Esophagus squamous epithelium (tissue), 4 donors: Measurements from ENCODE around the gene RALBP1.

Experiments
- POLR2A ChIP-seq, 4 donors: fragments of 450-650 bp; IDR thresholded peaks; one replicate each; pipeline ENCODE4 v1.6.1; 2017; ENCODE audit warnings: antibody characterized with exemption in 4 of 4, mild to moderate bottlenecking in 4 of 4, moderate library complexity in 3 of 4
- TF ChIP-seq, protein P1 (sequence below), 6 experiments: fragments of 450-650 bp in 4 of 6; fragments of 200-600 bp in 2 of 6; sonication (generic) in 2 of 6; IDR thresholded peaks; one replicate each; pipeline ENCODE4 v1.5.1; 2016 to 2019; ENCODE audit warnings: antibody characterized with exemption in 6 of 6, mild to moderate bottlenecking in 4 of 6, moderate library complexity in 4 of 6

DNA sequence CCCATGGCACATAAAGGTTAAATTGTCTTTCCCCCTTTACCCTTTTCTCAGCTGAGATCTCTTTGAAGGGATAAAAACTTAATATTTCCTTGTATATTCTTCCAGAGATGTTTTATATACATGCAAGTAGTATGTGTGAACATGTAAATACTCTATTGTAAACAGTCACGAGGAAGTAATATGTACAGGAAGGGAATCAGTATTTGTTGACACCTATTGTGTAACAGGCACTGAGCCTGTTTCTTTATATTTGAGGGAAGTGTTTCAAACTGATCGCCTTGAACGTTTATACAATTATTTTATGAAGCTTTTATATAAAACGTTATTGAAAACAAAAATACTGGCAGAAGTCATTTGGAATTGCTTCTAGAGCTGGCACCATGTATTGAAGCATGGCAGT is 13.2 kb downstream of the RALBP1 start:
- TF ChIP-seq, protein P1, sequence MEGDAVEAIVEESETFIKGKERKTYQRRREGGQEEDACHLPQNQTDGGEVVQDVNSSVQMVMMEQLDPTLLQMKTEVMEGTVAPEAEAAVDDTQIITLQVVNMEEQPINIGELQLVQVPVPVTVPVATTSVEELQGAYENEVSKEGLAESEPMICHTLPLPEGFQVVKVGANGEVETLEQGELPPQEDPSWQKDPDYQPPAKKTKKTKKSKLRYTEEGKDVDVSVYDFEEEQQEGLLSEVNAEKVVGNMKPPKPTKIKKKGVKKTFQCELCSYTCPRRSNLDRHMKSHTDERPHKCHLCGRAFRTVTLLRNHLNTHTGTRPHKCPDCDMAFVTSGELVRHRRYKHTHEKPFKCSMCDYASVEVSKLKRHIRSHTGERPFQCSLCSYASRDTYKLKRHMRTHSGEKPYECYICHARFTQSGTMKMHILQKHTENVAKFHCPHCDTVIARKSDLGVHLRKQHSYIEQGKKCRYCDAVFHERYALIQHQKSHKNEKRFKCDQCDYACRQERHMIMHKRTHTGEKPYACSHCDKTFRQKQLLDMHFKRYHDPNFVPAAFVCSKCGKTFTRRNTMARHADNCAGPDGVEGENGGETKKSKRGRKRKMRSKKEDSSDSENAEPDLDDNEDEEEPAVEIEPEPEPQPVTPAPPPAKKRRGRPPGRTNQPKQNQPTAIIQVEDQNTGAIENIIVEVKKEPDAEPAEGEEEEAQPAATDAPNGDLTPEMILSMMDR (IDR thresholded peaks at IDR 0.05) = no peak
- TF ChIP-seq POLR2A (IDR thresholded peaks at IDR 0.05) = no peak
